Activated CD8-positive, alpha-beta memory T cell treated with anti-CD3 and anti-CD28 coated beads for 4 hours (primary cell): ENCODE measurements around the gene FAU.
"Not testable (repeated sequence)": the region's sequence is repeated elsewhere in the genome, so short reads cannot be mapped to it uniquely, and the experiment has no call there.

Source experiments
- DNase-seq, 2 donors: peaks; one replicate each; pipeline ENCODE4 v3.0.0-alpha.2; 2020; ENCODE audit warnings: low read depth in 2 of 2

Gene FAU

DNA sequence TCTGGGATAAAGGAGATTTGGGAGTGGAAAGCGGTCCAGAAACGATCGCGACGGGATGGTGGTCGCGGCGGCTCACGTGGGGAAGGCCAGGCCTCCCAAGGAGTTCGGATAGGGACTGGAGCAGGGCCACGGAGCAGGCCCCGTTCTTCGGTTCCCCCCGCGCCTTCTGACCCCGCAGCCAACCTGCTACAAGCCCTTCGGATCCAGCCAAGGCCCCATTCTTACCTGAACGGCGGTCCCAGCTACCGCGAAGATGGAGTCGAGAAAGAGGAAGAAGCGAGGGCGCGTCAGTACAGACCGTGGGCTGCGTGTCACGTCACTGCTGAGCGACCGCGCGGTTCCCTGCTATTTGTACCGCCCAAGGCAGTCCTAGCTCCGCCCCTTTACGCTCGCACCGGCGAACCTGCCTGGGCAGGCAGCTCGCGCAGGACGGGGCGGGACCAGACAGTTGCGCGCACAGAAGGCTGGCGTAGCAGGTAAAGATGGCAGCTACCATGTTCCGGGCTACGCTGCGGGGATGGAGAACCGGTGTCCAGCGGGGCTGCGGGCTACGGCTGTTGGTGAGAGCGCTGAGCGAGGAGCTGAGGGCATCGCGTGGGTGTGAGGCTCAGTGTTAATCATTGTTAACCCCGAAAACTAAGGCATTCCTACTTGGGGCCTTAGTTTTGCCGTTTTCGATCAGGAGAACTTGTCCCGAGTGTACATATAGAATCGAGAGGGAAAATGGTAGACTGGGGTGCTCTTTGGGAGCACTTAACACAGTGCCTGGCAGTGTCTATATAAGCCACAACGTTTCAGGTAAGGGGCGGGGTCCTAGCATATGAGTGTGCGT lies at the start of gene FAU, which contains the start of gene MRPL49:
Gene FAU (minus strand): TSS at position 270 of the 832 bp plus-strand sequence. CDS start 321 bp downstream, outside the sequence.
Gene MRPL49 (plus strand): TSS at position 457 of the 832 bp plus-strand sequence. CDS start 26 bp downstream, at position 483.
- DNase-seq = peak; percentile 98 to 99

DNA sequence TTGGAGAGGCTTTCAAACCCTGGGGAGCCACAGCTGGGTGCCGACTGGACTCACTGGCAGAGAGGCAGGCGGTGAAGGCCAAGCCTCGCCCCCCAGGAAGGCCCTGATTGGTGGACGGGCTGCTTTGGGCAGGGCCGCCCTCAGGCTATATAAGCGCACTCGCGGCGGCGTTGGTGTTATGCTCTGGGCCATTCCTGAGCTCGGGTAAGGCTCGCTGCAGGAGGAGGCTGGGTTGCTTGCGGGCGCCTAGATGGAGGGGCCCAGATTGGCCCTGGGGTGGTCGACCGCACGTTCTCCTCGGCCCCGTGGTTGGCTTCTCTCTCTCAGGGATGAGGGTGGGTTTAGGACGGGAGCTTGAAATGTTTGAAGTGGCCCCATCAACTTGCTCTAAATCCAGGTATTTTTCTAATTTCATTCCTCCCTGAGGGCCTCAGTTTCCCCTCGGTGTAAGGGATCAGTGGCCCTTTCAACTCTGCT lies 48.2 kb upstream of the FAU start, which contains the start of gene SPDYC:
Gene SPDYC (plus strand): TSS at position 176 of the 477 bp plus-strand sequence. CDS start 1,125 bp downstream, outside the sequence.
- no peak for DNase-seq

- DNase-seq = no peak
Measured at GRCh38 chr11:65169164-65169641, 47.3 kb upstream of the FAU start.

- DNase-seq = no peak
Measured at GRCh38 chr11:65167656-65168055, 45.7 kb upstream of the FAU start.

DNA sequence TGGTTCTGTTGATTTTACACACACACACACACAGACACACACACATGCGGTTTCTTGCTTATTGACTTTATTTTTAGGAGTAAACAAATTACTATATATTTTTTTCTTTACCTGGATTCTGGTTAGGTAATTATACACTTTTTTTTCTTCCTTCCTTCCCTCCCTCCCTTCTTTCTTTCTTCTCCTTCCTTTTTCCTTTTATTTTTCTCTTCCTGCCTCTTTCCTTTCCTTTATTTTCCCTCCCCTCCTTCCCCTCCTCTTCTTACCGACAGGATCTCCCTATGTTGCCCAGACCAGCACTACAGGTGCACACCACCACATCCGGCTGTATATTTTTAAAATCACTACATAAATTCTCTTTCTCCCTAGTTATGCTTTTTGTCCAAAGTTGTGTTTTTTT lies 45.0 kb upstream of the FAU start:
- DNase-seq = no peak

DNA sequence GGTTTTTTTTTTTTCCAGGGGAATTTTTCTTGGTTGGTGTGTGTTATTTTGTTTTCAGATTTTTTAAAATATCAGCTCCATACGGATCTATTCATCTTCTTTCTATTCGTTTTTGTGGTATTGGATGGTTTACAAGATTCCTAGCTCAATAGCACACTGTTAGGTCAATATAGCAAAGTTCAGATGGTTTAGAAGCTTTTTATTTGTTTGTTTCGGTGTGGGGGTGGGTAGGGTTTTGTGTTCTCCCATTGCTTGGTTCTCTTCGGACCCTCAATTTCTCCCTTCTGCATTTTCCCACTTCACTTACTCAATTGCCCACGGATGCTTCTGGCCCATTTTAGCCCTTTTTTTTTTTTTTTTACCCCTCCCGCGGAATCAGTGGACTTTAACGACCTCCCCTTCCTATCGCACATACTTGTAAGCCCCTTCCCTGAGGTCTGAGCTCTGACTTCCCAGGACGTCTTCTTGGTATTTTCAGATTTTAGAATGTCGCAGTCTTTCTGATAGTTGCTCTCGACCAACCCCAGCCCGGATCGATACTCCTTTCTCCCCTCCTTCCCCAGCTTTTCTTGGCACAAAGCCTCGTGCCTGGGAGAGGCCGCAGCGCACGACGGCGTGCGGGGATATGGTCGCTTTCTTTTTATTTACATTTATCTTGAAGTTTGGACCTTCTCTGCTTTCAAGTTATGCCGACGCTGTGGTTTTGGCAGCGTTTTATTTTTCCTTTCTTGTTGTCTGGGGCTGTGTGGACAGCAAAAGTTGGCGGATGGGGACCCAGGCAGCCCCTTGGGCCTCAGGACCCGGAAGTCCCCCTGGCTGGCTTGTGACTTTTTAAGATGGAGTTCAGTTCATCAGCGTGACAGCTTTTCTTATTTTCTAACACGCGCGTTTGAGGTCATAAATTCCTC lies 43.7 kb upstream of the FAU start:
- no peak for DNase-seq

DNA sequence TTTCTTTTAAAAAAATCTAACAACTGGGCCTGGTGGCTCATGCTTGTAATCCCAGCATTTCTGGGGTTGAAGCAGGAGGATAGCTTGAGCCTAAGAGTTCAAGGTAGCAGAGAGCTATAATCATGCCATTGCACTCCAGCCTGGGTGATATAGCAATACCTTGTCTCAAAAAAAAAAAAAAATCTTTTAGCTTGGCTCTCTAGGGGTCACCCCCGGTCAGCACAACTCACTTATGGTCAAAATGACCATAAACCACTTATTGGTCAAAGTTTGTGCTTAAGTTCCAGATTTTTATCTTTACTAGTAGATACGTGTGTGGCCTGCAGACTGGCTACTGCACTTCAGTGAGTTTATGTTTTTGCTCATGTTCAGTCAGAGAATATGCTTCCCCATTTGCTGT lies 41.8 kb upstream of the FAU start:
- DNase-seq = no peak

- no peak for DNase-seq
Measured at GRCh38 chr11:65160643-65161042, 38.7 kb upstream of the FAU start.

GRCh38 chr11:65159012-65159411 lies 37.1 kb upstream of the FAU start:
- no peak for DNase-seq

DNA sequence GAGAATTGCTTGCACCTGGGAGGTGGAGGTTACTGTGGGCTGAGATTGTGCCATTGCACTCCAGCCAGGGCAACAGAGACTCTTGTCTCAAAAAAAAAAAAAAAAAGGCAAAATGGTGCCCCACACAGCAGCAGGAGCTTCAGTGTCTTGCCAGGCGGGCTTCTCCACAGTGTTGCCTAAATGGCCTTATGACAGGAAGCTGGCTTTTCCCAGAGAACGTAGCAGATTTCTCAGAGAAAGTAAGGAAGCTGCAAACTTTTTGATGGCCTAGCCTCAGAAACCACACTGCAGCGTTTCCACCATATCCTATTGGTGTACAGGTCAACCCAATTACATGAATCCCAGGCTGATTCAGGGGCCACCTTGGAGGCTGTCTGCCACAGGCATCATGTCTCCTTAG lies 35.4 kb upstream of the FAU start:
- no peak for DNase-seq

DNA sequence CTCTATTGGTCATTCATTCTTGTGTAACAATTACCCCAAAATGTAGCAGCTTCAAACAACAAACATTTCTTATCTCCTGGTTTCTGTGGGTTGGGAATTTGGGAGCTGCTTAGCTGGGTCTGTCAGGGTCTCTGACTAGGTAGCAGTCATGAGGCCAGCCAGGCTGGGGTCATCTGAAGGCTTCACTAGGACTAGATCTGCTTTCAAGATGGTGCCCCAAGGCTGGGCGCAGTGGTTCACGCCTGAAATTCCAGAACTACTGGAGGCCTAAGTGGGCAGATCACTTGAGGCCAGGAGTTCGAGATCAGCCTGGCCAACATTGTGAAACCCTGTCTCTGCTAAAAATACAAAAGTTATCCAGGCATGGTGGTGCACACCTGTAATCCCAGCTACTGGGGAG lies 35.0 kb upstream of the FAU start:
- DNase-seq = no peak

- no peak for DNase-seq
Measured at GRCh38 chr11:65156256-65156655, 34.3 kb upstream of the FAU start.

GRCh38 chr11:65152122-65152521 lies 30.2 kb upstream of the FAU start:
- no peak for DNase-seq

GRCh38 chr11:65151331-65151899 lies 29.5 kb upstream of the FAU start:
- DNase-seq = no peak

DNA sequence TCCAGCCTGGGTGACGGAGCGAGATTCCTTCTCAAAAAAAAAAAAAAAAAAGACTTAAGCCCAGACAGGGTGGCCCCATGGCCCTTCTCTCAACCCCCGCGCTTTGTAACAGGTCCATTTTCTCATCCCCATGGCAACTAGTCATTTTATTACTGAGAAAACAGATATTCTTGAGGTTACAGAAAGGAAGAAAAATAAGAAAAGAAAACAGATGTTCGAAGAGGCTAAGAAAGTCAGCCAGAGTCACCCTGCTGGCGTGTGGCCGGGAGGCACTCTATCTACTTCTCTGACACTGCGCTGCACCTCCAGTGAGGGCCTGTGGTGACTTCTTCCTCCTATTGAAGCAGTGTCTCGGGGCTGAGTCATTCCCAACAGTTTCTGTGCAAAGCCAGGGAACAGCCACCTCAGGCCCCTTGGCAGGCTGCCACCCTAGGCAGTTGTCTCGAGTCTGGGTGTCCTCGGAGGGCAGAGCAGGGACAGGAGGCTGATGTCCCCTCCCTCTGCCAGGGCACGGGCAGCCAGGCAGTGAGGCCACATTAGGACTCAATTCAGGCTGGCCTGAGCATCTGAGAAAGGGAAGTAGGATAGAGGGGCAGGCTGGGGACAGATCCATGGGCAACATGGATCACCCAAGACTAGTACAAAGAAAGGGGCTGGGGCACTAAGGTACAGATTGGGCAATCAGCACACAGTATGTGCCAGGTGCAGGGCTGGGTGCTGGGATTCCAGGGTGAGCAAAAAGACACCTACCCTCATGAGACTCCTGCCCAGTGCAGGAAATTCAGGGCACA lies 28.8 kb upstream of the FAU start:
- DNase-seq = no peak

- DNase-seq = not testable (repeated sequence)
Measured at GRCh38 chr11:65150131-65150508, 28.2 kb upstream of the FAU start.

DNA sequence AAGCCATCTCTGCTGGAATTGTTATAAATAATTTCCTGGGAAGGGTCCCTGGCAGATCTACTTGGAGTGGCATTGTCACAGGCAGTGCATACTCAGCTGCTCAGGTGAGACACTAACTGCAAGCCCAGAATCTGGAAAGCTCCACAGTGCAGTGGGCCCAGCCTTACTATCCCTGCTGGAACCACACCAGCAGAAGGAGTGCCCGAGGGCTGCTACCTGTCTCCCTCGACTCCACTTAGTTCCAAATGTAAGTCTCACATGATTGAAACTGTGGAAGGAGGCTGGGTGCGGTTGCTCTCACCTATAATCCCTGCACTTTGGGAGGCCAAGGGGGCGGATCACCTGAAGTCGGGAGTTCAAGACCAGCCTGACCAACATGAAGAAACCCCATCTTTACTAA lies 26.7 kb upstream of the FAU start:
- no peak for DNase-seq

DNA sequence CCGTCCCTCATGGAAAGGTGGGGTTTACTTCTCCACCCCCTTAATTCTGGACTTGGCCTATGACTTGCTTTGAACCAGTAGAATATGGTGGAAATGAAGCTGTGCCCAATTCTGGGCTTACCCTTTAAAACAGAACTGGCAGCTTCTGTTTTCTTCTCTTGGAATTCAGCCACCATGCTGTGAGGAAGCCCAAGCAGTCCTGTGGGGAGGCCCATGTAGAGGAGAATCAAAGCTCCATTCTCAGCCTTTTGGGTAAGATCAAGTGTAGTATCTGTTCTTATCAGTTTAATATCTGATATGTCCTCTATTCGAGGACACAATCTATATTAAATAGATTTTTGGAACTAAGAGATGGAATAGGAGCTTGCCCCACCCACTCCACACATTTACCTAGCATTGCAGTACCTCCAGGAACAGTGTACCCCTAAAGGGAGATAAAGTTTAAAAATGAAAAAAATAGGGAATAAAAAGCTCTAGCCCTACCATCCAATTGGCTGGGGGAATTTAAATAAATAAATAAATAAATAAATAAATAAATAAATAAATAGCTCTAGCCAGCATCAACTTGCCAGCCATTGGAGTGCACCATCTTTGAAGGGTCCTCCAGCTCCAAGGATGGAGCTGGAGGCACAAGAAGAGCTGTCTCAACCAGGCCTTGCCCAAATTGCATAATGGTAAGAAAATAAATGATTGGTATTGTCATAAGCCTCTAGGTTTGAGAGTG lies 25.6 kb upstream of the FAU start:
- DNase-seq = no peak

DNA sequence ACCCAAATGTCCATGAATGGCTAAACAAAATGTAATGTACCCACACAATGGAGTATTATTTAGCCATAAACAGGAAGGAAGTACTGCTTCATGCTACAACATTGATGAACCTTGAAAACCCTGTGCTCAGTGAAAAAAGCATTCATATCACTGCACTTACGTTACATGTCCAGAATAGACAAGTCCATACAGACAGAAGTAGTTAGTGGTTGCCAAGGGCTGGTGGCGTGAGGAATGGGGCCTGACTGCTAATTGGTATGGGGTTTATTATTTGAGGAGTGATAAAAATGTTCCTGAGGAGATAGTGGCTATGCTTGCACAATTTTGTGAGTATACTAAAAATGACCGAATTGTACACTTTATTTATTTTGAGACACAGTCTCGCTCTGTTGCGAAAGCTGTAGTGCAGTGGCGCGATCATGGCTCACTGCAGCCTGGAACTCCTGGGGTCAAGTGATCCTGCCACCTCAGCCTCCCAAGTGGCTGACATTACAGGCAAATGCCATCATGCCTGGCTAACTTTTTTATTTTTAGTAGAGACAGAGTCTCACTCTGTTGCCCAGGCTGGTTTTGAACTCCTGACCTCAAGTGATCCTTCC lies 20.1 kb upstream of the FAU start:
- no peak for DNase-seq

GRCh38 chr11:65136515-65137096 lies 14.7 kb upstream of the FAU start:
- DNase-seq = no peak
